ENCODE results near the gene YWHAB.

Gene YWHAB

GRCh38 chr20:44917399-44917798 lies 31.9 kb downstream of the YWHAB start:
- H3K9me3 ChIP-seq (ENCODE audit: low read length), result no peaks in the 10 kb centered on the region
- H3K27me3 ChIP-seq (ENCODE audit: control insufficient read depth in 1 of 2, insufficient read depth in 2 of 2, low read length in 2 of 2), result no peaks in the 10 kb centered on the region
- no peak overlapping the region for H3K4me3 ChIP-seq (ENCODE audit: low read depth in 1 of 2, low read length in 2 of 2)
- H3K4me1 ChIP-seq (ENCODE audit: insufficient read depth, low read length), result no peaks in the 10 kb centered on the region
- no peak overlapping the region for H3K27ac ChIP-seq (ENCODE audit: low read depth, low read length)
- H3K9ac ChIP-seq (ENCODE audit: low read length), result no peak overlapping the region
- no peaks in the 10 kb centered on the region for H3K36me3 ChIP-seq (ENCODE audit: insufficient read depth, low read length)

GRCh38 chr20:44918342-44918741 lies 32.8 kb downstream of the YWHAB start:
- H3K36me3 ChIP-seq (ENCODE audit: insufficient read depth, low read length), result no peaks in the 10 kb centered on the region
- no peak overlapping the region for H3K9ac ChIP-seq (ENCODE audit: low read length)
- no peak overlapping the region for H3K4me3 ChIP-seq (ENCODE audit: low read depth in 1 of 2, low read length in 2 of 2)
- no peaks in the 10 kb centered on the region for H3K9me3 ChIP-seq (ENCODE audit: low read length)
- H3K27ac ChIP-seq (ENCODE audit: low read depth, low read length), result no peak overlapping the region
- H3K4me1 ChIP-seq (ENCODE audit: insufficient read depth, low read length), result no peaks in the 10 kb centered on the region
- no peaks in the 10 kb centered on the region for H3K27me3 ChIP-seq (ENCODE audit: control insufficient read depth in 1 of 2, insufficient read depth in 2 of 2, low read length in 2 of 2)

GRCh38 chr20:44918761-44919160 lies 33.3 kb downstream of the YWHAB start:
- no peak overlapping the region for H3K9ac ChIP-seq (ENCODE audit: low read length)
- H3K27me3 ChIP-seq (ENCODE audit: control insufficient read depth in 1 of 2, insufficient read depth in 2 of 2, low read length in 2 of 2), result no peaks in the 10 kb centered on the region
- no peaks in the 10 kb centered on the region for H3K36me3 ChIP-seq (ENCODE audit: insufficient read depth, low read length)
- H3K4me3 ChIP-seq (ENCODE audit: low read depth in 1 of 2, low read length in 2 of 2), result no peak overlapping the region
- H3K27ac ChIP-seq (ENCODE audit: low read depth, low read length), result no peak overlapping the region
- H3K9me3 ChIP-seq (ENCODE audit: low read length), result no peaks in the 10 kb centered on the region
- no peaks in the 10 kb centered on the region for H3K4me1 ChIP-seq (ENCODE audit: insufficient read depth, low read length)

GRCh38 chr20:44921447-44921846 lies 35.9 kb downstream of the YWHAB start:
- no peaks in the 10 kb centered on the region for H3K9me3 ChIP-seq (ENCODE audit: low read length)
- no peak overlapping the region for H3K27ac ChIP-seq (ENCODE audit: low read depth, low read length)
- H3K27me3 ChIP-seq (ENCODE audit: control insufficient read depth in 1 of 2, insufficient read depth in 2 of 2, low read length in 2 of 2), result no peaks in the 10 kb centered on the region
- no peaks in the 10 kb centered on the region for H3K4me1 ChIP-seq (ENCODE audit: insufficient read depth, low read length)
- H3K4me3 ChIP-seq (ENCODE audit: low read depth in 1 of 2, low read length in 2 of 2), result no peak overlapping the region
- H3K36me3 ChIP-seq (ENCODE audit: insufficient read depth, low read length), result no peaks in the 10 kb centered on the region
- no peak overlapping the region for H3K9ac ChIP-seq (ENCODE audit: low read length)

- no peak overlapping the region for H3K4me3 ChIP-seq (ENCODE audit: low read depth in 1 of 2, low read length in 2 of 2)
- no peaks in the 10 kb centered on the region for H3K4me1 ChIP-seq (ENCODE audit: insufficient read depth, low read length)
- H3K9ac ChIP-seq (ENCODE audit: low read length), result no peak overlapping the region
- no peaks in the 10 kb centered on the region for H3K27me3 ChIP-seq (ENCODE audit: control insufficient read depth in 1 of 2, insufficient read depth in 2 of 2, low read length in 2 of 2)
- no peak overlapping the region for H3K27ac ChIP-seq (ENCODE audit: low read depth, low read length)
- no peaks in the 10 kb centered on the region for H3K9me3 ChIP-seq (ENCODE audit: low read length)
- no peaks in the 10 kb centered on the region for H3K36me3 ChIP-seq (ENCODE audit: insufficient read depth, low read length)
Observed at GRCh38 chr20:44924541-44924940, 39.0 kb downstream of the YWHAB start.

GRCh38 chr20:44928595-44928994 lies 43.1 kb downstream of the YWHAB start:
- H3K4me3 ChIP-seq (ENCODE audit: low read depth in 1 of 2, low read length in 2 of 2), result no peak overlapping the region
- H3K9me3 ChIP-seq (ENCODE audit: low read length), result no peaks in the 10 kb centered on the region
- no peaks in the 10 kb centered on the region for H3K27me3 ChIP-seq (ENCODE audit: control insufficient read depth in 1 of 2, insufficient read depth in 2 of 2, low read length in 2 of 2)
- no peak overlapping the region for H3K27ac ChIP-seq (ENCODE audit: low read depth, low read length)
- H3K9ac ChIP-seq (ENCODE audit: low read length), result no peak overlapping the region
- H3K36me3 ChIP-seq (ENCODE audit: insufficient read depth, low read length), result no peaks in the 10 kb centered on the region
- no peaks in the 10 kb centered on the region for H3K4me1 ChIP-seq (ENCODE audit: insufficient read depth, low read length)

- Histone ChIP-seq H3K4me1 (ENCODE audit: insufficient read depth, low read length) (no peaks in the 10 kb centered on the region), H3K9ac (ENCODE audit: low read length) (no peak overlapping the region), H3K27ac (ENCODE audit: low read depth, low read length) (no peak overlapping the region), H3K36me3 (ENCODE audit: insufficient read depth, low read length) (no peaks in the 10 kb centered on the region), H3K9me3 (ENCODE audit: low read length) (no peaks in the 10 kb centered on the region), H3K4me3 (ENCODE audit: low read depth in 1 of 2, low read length in 2 of 2) (no peak overlapping the region), H3K27me3 (ENCODE audit: control insufficient read depth in 1 of 2, insufficient read depth in 2 of 2, low read length in 2 of 2) (no peaks in the 10 kb centered on the region)
Observed at GRCh38 chr20:44930517-44931168, 45.1 kb downstream of the YWHAB start.

GRCh38 chr20:44931911-44932310 lies 46.4 kb downstream of the YWHAB start:
- H3K36me3 ChIP-seq (ENCODE audit: insufficient read depth, low read length), result no peaks in the 10 kb centered on the region

GRCh38 chr20:44932916-44933315 lies 47.4 kb downstream of the YWHAB start:
- Histone ChIP-seq H3K9me3 (ENCODE audit: low read length) (no peaks in the 10 kb centered on the region), H3K4me1 (ENCODE audit: insufficient read depth, low read length) (no peaks in the 10 kb centered on the region), H3K4me3 (ENCODE audit: low read depth in 1 of 2, low read length in 2 of 2) (no peak overlapping the region), H3K36me3 (ENCODE audit: insufficient read depth, low read length) (no peaks in the 10 kb centered on the region), H3K27ac (ENCODE audit: low read depth, low read length) (no peak overlapping the region), H3K27me3 (ENCODE audit: control insufficient read depth in 1 of 2, insufficient read depth in 2 of 2, low read length in 2 of 2) (no peaks in the 10 kb centered on the region), H3K9ac (ENCODE audit: low read length) (no peak overlapping the region)

More at GRCh38 chr20:44931911-44932310, 46.4 kb downstream of the YWHAB start:
- Histone ChIP-seq H3K9ac (ENCODE audit: low read length) (no peak overlapping the region), H3K4me3 (ENCODE audit: low read depth in 1 of 2, low read length in 2 of 2) (no peak overlapping the region), H3K9me3 (ENCODE audit: low read length) (no peaks in the 10 kb centered on the region), H3K4me1 (ENCODE audit: insufficient read depth, low read length) (no peaks in the 10 kb centered on the region), H3K27me3 (ENCODE audit: control insufficient read depth in 1 of 2, insufficient read depth in 2 of 2, low read length in 2 of 2) (no peaks in the 10 kb centered on the region), H3K27ac (ENCODE audit: low read depth, low read length) (no peak overlapping the region)

- H3K36me3 ChIP-seq (ENCODE audit: insufficient read depth, low read length), result peaks cover 15% of the 10 kb centered on the region
- no peaks in the 10 kb centered on the region for H3K4me1 ChIP-seq (ENCODE audit: insufficient read depth, low read length)
- H3K9me3 ChIP-seq (ENCODE audit: low read length), result no peaks in the 10 kb centered on the region
Observed at GRCh38 chr20:44936510-44936909, 51.0 kb downstream of the YWHAB start.

GRCh38 chr20:44938637-44939036 lies 53.1 kb downstream of the YWHAB start:
- H3K36me3 ChIP-seq (ENCODE audit: insufficient read depth, low read length), result peaks cover 36% of the 10 kb centered on the region
- no peak overlapping the region for H3K9ac ChIP-seq (ENCODE audit: low read length)
- H3K9me3 ChIP-seq (ENCODE audit: low read length), result no peaks in the 10 kb centered on the region
- H3K4me1 ChIP-seq (ENCODE audit: insufficient read depth, low read length), result no peaks in the 10 kb centered on the region
- no peaks in the 10 kb centered on the region for H3K27me3 ChIP-seq (ENCODE audit: control insufficient read depth in 1 of 2, insufficient read depth in 2 of 2, low read length in 2 of 2)
- H3K27ac ChIP-seq (ENCODE audit: low read depth, low read length), result no peak overlapping the region
- no peak overlapping the region for H3K4me3 ChIP-seq (ENCODE audit: low read depth in 1 of 2, low read length in 2 of 2)

More at GRCh38 chr20:44936510-44936909, 51.0 kb downstream of the YWHAB start:
- no peaks in the 10 kb centered on the region for H3K27me3 ChIP-seq (ENCODE audit: control insufficient read depth in 1 of 2, insufficient read depth in 2 of 2, low read length in 2 of 2)
- H3K9ac ChIP-seq (ENCODE audit: low read length), result no peak overlapping the region
- H3K4me3 ChIP-seq (ENCODE audit: low read depth in 1 of 2, low read length in 2 of 2), result no peak overlapping the region
- no peak overlapping the region for H3K27ac ChIP-seq (ENCODE audit: low read depth, low read length)

GRCh38 chr20:44941120-44941691 lies 55.7 kb downstream of the YWHAB start:
- H3K27me3 ChIP-seq (ENCODE audit: control insufficient read depth in 1 of 2, insufficient read depth in 2 of 2, low read length in 2 of 2), result no peaks in the 10 kb centered on the region
- H3K4me3 ChIP-seq (ENCODE audit: low read depth in 1 of 2, low read length in 2 of 2), result no peak overlapping the region
- no peak overlapping the region for H3K9ac ChIP-seq (ENCODE audit: low read length)
- H3K4me1 ChIP-seq (ENCODE audit: insufficient read depth, low read length), result no peaks in the 10 kb centered on the region
- H3K36me3 ChIP-seq (ENCODE audit: insufficient read depth, low read length), result peaks cover 54% of the 10 kb centered on the region
- H3K9me3 ChIP-seq (ENCODE audit: low read length), result no peaks in the 10 kb centered on the region
- no peak overlapping the region for H3K27ac ChIP-seq (ENCODE audit: low read depth, low read length)

All from muscle layer of colon (tissue), 2 donors.